ENCODE data around the gene ANKRD18A.

ANKRD18A gene

DNA sequence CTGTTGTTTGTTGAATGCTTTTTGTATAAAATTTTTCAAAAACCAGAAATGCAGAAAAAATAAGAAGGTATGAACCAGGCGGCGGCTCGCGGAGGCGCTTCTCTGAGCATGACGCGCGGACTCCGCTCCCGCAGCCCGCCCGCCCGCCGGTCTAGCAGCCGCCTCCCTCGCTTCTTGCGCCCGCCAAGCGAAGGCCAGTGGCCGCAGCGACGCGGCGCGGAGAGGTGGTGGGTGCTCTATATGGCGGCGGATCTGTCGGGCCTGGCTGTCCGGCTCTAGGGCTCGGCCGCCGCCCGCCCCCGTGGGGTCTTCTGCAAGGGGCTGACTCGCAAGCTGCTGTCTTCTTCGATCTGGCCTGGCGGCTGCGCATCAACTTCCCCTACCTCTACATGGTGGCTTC lies 93.8 kb downstream of the ANKRD18A start:
- DNase-seq: no peak

DNA sequence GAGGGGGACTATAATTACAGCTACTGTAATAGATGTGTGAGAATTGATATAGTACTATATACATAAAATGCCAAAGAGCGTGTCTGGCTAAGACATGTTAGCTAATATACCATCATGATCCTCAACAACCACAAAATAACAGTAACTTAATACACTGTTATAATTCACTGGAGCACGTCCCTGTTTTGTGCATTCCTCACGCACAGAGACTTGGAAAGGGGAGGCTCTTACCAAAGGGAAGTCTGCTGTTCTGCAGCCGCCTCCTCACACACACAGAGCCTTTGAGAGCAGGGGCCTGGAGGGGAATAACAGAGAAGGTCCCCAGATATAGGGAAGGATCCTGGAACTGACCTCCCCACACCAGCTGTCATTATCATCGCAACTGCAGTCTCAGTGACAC lies 97.3 kb downstream of the ANKRD18A start:
- DNase-seq: no peak

DNA sequence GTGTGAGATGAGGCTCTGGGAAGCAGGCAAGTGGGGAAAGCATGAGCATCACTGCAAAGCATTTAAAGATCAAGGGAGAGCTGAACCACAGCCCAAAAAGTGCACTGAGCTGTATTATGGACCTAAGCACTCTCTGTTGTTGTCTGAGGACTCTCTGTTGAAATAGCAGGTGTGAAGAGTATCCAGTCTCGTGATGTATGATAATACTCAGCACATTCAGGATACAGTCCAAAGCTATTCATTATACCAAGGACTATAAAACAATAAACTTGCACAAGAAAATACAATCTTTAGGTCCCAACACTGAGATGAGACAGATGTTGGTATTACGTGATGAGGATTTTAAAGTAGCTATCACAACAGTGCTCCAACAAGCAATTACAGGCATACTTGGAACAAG lies 98.6 kb downstream of the ANKRD18A start:
- no peak for DNase-seq

All from NCI-H526 treated with DMSO at 0.1 percent for 48 hours (cell line).